GM12878 (cell line): Measurements from ENCODE around the gene PDE10A.

Source experiments
- CHD4 ChIP-seq: fragments of 200-600 bp; sonication (generic); IDR thresholded peaks from 2 replicates; pipeline ENCODE4 v1.6.1; 2016; ENCODE audit warnings: mild to moderate bottlenecking
- EGR1 ChIP-seq, 2 experiments: IDR thresholded peaks; 1 replicate in 1 of 2; 2 replicates in 1 of 2; pipeline ENCODE4 v1.6.1; 2011 to 2012; ENCODE audit warnings: low read depth in 2 of 2, low read length in 2 of 2, borderline replicate concordance in 1 of 2, mild to moderate bottlenecking in 1 of 2, moderate library complexity in 1 of 2
- EZH2 ChIP-seq: IDR thresholded peaks from 2 replicates; pipeline ENCODE4 v1.6.1; 2012; ENCODE audit warnings: low read depth, mild to moderate bottlenecking, control low read depth, inconsistent platforms, low read length, borderline replicate concordance; ENCODE audit not compliant: control insufficient read depth
- SIN3A ChIP-seq: IDR thresholded peaks from 2 replicates; pipeline ENCODE4 v1.6.1; 2012; ENCODE audit warnings: low read depth, low read length, improper control_type of control experiment
- SIX5 ChIP-seq: IDR thresholded peaks from 2 replicates; pipeline ENCODE4 v1.6.1; 2011; ENCODE audit warnings: mild to moderate bottlenecking, low read depth, low read length, moderate library complexity; ENCODE audit not compliant: severe bottlenecking
- ZNF274 ChIP-seq: IDR thresholded peaks from one replicate; pipeline ENCODE4 v1.8.0; 2011; ENCODE audit not compliant: insufficient read length, insufficient read depth

DNA sequence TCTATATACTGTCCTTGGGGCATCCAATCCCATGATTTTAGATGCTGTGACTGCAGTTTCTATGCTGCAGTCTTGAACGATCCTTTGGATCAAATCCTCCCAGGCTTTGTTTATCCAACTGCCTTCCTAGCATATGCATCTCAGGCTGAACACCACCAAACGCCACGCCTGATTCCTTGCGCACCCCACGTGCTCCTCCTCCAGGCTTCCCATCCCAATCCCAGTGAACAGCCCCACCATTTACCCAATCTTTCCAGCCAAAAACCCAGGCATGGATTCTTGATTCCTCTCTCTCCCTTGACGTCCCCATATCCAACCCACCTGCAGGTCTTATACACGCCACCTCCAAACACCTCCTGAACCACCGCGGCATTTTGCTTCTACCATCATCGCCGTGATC, 7.8 kb downstream of the PDE10A start:
- TF ChIP-seq ZNF274, result no peak
- no peak for TF ChIP-seq SIN3A
- no peak for TF ChIP-seq EGR1 (IDR thresholded peaks at IDR 0.05; ENCODE audit: borderline replicate concordance in 1 of 2, low read depth in 2 of 2, low read length in 2 of 2)
- no peak for TF ChIP-seq CHD4
- no peak for TF ChIP-seq SIX5
- no peak for TF ChIP-seq EZH2
